GM23338 (cell line): ENCODE results near the gene FUT6. TPM values are rescaled to one million over a fixed set of nuclear protein-coding genes. Genes with fewer than 3 reads are reported as not detected.

Source experiments
- ATAC-seq: fragments of 200-7000 bp; cut with Tn5 transposase; 3 replicates; pipeline ENCODE4 v1.9.1; 2020
- DNase-seq: peaks from one replicate; pipeline ENCODE4 v3.0.0-alpha.2; 2015; ENCODE audit warnings: low spot score
- H2AFZ ChIP-seq: fragments of 200-600 bp; sonication (generic); 2 replicates; pipeline ENCODE4 v1.8.0; 2016; ENCODE audit warnings: antibody characterized with exemption, mild to moderate bottlenecking, moderate library complexity
- H3F3A ChIP-seq: fragments of 200-600 bp; sonication (generic); replicated peaks from 2 replicates; pipeline ENCODE4 v1.8.0; 2017; ENCODE audit warnings: antibody characterized with exemption, mixed run types, low read depth
- H3K27ac ChIP-seq: fragments of 200-600 bp; sonication (generic); 2 replicates; pipeline ENCODE4 v1.6.1; 2016; ENCODE audit warnings: low read depth
- H3K27me3 ChIP-seq: fragments of 200-600 bp; sonication (generic); 2 replicates; pipeline ENCODE4 v1.8.0; 2016; ENCODE audit warnings: mild to moderate bottlenecking, mixed run types, moderate library complexity; ENCODE audit not compliant: insufficient read depth
- H3K36me3 ChIP-seq: fragments of 200-600 bp; sonication (generic); 2 replicates; pipeline ENCODE4 v1.8.0; 2016; ENCODE audit warnings: mild to moderate bottlenecking; ENCODE audit not compliant: insufficient read depth
- H3K4me1 ChIP-seq: fragments of 200-600 bp; sonication (generic); 2 replicates; pipeline ENCODE4 v1.8.0; 2016; ENCODE audit warnings: mild to moderate bottlenecking, moderate library complexity; ENCODE audit not compliant: insufficient read depth
- H3K4me2 ChIP-seq: fragments of 200-600 bp; sonication (generic); 2 replicates; pipeline ENCODE4 v1.7.1; 2017; ENCODE audit warnings: mixed run types
- H3K4me3 ChIP-seq: fragments of 200-600 bp; sonication (generic); 2 replicates; pipeline ENCODE4 v1.6.1; 2016; ENCODE audit warnings: mixed run types
- H3K79me2 ChIP-seq: fragments of 200-600 bp; sonication (generic); replicated peaks from 2 replicates; pipeline ENCODE4 v1.8.0; 2017; ENCODE audit warnings: mild to moderate bottlenecking; ENCODE audit not compliant: insufficient read depth
- H3K9me2 ChIP-seq: fragments of 200-600 bp; sonication (generic); 2 replicates; pipeline ENCODE4 v1.8.0; 2017; ENCODE audit not compliant: insufficient read depth
- H4K20me1 ChIP-seq: fragments of 200-600 bp; sonication (generic); replicated peaks from 2 replicates; pipeline ENCODE4 v1.8.0; 2017; ENCODE audit warnings: mild to moderate bottlenecking; ENCODE audit not compliant: insufficient read depth
- H3K27ac Mint-ChIP-seq: 2 replicates; pipeline ENCODE4 v1.8.0; 2020; ENCODE audit warnings: inconsistent platforms, mild to moderate bottlenecking, moderate library complexity, mixed read lengths
- H3K27me3 Mint-ChIP-seq: 3 replicates; pipeline ENCODE4 v1.8.0; 2022; ENCODE audit warnings: low read depth, mild to moderate bottlenecking, moderate library complexity, mixed read lengths, inconsistent platforms; ENCODE audit not compliant: insufficient read depth, poor library complexity
- H3K36me3 Mint-ChIP-seq: 3 replicates; pipeline ENCODE4 v1.8.0; 2021; ENCODE audit warnings: low read depth, mild to moderate bottlenecking, inconsistent platforms, moderate library complexity, mixed read lengths
- H3K4me1 Mint-ChIP-seq: 3 replicates; pipeline ENCODE4 v1.8.0; 2020; ENCODE audit warnings: mild to moderate bottlenecking, inconsistent platforms, mixed read lengths
- H3K4me3 Mint-ChIP-seq: 3 replicates; pipeline ENCODE4 v1.8.0; 2021; ENCODE audit warnings: moderate library complexity, mild to moderate bottlenecking, inconsistent platforms, mixed read lengths
- H3K9me3 Mint-ChIP-seq: 3 replicates; pipeline ENCODE4 v1.8.0; 2020; ENCODE audit warnings: moderate library complexity, mild to moderate bottlenecking, inconsistent platforms, mixed read lengths
- CREB1 ChIP-seq: fragments of 250-450 bp; sonication (Bioruptor Pico); IDR thresholded peaks from 2 replicates; pipeline ENCODE4 v1.5.0; 2020; ENCODE audit warnings: low read depth, mild to moderate bottlenecking, moderate library complexity
- JUNB ChIP-seq: IDR thresholded peaks from one replicate; pipeline ENCODE4 v1.6.1; 2016; ENCODE audit warnings: antibody characterized with exemption; ENCODE audit not compliant: unreplicated experiment
- NANOG ChIP-seq: IDR thresholded peaks from 2 replicates; pipeline ENCODE4 v1.6.1; 2016; ENCODE audit warnings: antibody characterized with exemption, borderline replicate concordance
- STAT1 ChIP-seq: IDR thresholded peaks from one replicate; pipeline ENCODE4 v1.6.1; 2016; ENCODE audit warnings: antibody characterized with exemption; ENCODE audit not compliant: unreplicated experiment
- polyA plus RNA-seq: library from polyadenylated mRNA; unstranded; fragments of >200 nt; fragmentation: Nextera tagmentation; extraction: Ambion mirVana; gene quantifications from 2 replicates; pipeline ENCODE4 v1.2.1, GENCODE V29; 2016
- total RNA-seq: library from RNA; depleted of rRNA; stranded (reverse); fragments of >200 nt; shearing (Covaris generic); gene quantifications from 2 replicates; pipeline ENCODE4 v1.2.3, GENCODE V29; 2014
- TF ChIP-seq, protein P1 (sequence below), 2 experiments: fragments of 200-600 bp in 1 of 2; sonication (generic) in 1 of 2; conservative IDR thresholded peaks; 2 replicates each; pipeline versions ENCODE4 v1.5.1 to v1.6.1; 2016 to 2017; ENCODE audit warnings: antibody characterized with exemption in 2 of 2, low read depth in 2 of 2, mild to moderate bottlenecking in 2 of 2, moderate library complexity in 1 of 2
- TF ChIP-seq, protein P2 (sequence below): IDR thresholded peaks from one replicate; pipeline ENCODE4 v1.6.1; 2018; ENCODE audit warnings: antibody characterized with exemption; ENCODE audit not compliant: unreplicated experiment

FUT6 gene
- total and polyA plus RNA-seq, 2 experiments from 2014 or later: not detected

DNA sequence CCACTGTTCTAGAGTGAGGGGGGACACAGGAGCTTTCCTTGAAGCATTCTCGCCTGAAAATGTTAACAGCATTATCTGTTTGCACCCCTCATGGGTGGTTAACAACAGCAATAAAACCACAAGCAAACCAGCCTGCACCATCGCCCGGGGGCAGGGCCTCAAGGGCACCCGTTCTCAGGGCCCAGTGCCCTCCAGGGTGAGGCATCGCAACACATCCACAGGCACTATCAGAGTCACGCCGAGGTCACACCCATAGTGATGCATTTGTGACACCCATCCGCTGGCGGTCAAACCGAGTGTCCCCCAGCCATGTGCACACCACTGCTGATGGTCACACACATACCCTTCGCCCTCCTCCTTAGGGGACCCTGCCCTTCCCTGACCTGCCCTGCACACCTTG lies 26.3 kb upstream of the FUT6 start:
- no peak for DNase-seq
- H3K9me3 Mint-ChIP-seq: peaks cover 3% of the 10 kb centered on the region; the same call in 1 of the 3 replicates
- H3K36me3 Mint-ChIP-seq: no peaks in the 10 kb centered on the region; the same call in 2 of the 3 replicates
- H3F3A ChIP-seq: no peaks in the 10 kb centered on the region
- H3K27ac ChIP-seq: no peak overlapping the region
- H3K27ac Mint-ChIP-seq: no peak overlapping the region
- no peak overlapping the region for H3K4me3 Mint-ChIP-seq
- H3K4me2 ChIP-seq: no peak overlapping the region
- no peaks in the 10 kb centered on the region for H3K27me3 ChIP-seq
- no peaks in the 10 kb centered on the region for H3K4me1 Mint-ChIP-seq
- H3K9me2 ChIP-seq: no peaks in the 10 kb centered on the region
- H2AFZ ChIP-seq: no peak overlapping the region
- no peak overlapping the region for H3K4me3 ChIP-seq
- H3K4me1 ChIP-seq: no peaks in the 10 kb centered on the region
- H4K20me1 ChIP-seq: no peaks in the 10 kb centered on the region
- no peaks in the 10 kb centered on the region for H3K79me2 ChIP-seq
- ATAC-seq: no peak
- H3K36me3 ChIP-seq: no peaks in the 10 kb centered on the region
- TF ChIP-seq, protein P1, sequence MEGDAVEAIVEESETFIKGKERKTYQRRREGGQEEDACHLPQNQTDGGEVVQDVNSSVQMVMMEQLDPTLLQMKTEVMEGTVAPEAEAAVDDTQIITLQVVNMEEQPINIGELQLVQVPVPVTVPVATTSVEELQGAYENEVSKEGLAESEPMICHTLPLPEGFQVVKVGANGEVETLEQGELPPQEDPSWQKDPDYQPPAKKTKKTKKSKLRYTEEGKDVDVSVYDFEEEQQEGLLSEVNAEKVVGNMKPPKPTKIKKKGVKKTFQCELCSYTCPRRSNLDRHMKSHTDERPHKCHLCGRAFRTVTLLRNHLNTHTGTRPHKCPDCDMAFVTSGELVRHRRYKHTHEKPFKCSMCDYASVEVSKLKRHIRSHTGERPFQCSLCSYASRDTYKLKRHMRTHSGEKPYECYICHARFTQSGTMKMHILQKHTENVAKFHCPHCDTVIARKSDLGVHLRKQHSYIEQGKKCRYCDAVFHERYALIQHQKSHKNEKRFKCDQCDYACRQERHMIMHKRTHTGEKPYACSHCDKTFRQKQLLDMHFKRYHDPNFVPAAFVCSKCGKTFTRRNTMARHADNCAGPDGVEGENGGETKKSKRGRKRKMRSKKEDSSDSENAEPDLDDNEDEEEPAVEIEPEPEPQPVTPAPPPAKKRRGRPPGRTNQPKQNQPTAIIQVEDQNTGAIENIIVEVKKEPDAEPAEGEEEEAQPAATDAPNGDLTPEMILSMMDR (conservative IDR thresholded peaks at IDR 0.05; ENCODE audit: low read depth in 2 of 2): no peak
- TF ChIP-seq, protein P2, sequence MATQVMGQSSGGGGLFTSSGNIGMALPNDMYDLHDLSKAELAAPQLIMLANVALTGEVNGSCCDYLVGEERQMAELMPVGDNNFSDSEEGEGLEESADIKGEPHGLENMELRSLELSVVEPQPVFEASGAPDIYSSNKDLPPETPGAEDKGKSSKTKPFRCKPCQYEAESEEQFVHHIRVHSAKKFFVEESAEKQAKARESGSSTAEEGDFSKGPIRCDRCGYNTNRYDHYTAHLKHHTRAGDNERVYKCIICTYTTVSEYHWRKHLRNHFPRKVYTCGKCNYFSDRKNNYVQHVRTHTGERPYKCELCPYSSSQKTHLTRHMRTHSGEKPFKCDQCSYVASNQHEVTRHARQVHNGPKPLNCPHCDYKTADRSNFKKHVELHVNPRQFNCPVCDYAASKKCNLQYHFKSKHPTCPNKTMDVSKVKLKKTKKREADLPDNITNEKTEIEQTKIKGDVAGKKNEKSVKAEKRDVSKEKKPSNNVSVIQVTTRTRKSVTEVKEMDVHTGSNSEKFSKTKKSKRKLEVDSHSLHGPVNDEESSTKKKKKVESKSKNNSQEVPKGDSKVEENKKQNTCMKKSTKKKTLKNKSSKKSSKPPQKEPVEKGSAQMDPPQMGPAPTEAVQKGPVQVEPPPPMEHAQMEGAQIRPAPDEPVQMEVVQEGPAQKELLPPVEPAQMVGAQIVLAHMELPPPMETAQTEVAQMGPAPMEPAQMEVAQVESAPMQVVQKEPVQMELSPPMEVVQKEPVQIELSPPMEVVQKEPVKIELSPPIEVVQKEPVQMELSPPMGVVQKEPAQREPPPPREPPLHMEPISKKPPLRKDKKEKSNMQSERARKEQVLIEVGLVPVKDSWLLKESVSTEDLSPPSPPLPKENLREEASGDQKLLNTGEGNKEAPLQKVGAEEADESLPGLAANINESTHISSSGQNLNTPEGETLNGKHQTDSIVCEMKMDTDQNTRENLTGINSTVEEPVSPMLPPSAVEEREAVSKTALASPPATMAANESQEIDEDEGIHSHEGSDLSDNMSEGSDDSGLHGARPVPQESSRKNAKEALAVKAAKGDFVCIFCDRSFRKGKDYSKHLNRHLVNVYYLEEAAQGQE: no peak
- no peak for TF ChIP-seq NANOG
- no peak for TF ChIP-seq STAT1
- no peak for TF ChIP-seq CREB1 (CRISPR knock-in tag)
- H3K27me3 Mint-ChIP-seq: peaks cover 15% of the 10 kb centered on the region

DNA sequence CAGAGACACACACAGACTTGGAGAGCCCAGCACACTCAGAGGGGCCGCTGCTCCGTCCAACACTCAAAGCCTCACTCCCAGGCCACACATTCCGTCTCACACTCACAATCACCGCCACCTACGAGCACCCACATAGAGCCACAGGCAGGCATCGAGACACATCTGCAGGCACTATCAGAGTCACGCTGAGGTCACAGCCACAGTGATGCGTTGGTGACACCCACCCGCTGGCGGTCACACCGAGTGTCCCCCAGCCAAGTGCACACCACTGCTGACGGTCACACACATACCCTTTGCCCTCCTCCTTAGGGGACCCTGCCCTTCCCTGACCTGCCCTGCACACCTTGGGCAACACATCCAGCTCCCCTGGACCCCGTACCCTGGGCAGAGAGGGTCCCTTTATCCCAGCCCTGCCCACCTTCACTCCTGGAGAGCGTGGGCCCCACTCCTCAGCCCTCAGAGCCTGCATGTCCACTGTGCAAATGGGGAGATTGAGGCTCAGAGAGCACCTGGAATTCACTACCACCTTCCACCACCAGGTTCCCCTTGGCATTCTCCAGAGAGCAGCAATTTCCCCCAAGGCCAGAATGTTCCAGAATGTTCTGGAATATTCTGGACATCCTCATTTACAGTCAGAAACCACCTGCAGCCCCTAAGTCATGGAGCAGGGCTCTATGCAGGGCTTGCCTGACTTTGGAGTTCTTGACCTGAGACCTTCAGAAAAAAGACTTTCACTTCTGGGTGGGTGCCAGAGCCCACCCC lies 25.4 kb upstream of the FUT6 start:
- Histone ChIP-seq H4K20me1 (no peaks in the 10 kb centered on the region), H3K4me3 (no peak overlapping the region), H3K4me2 (no peak overlapping the region), H3K79me2 (no peaks in the 10 kb centered on the region), H3F3A (no peaks in the 10 kb centered on the region), H3K27me3 (no peaks in the 10 kb centered on the region), H3K4me1 (no peaks in the 10 kb centered on the region), H3K9me2 (no peaks in the 10 kb centered on the region), H3K36me3 (no peaks in the 10 kb centered on the region), H3K27ac (no peak overlapping the region), H2AFZ (no peak overlapping the region)
- Mint-ChIP-seq H3K9me3 (peaks cover 3% of the 10 kb centered on the region; the same call in 1 of the 3 replicates), H3K27me3 (peaks cover 13% of the 10 kb centered on the region), H3K4me3 (no peak overlapping the region), H3K36me3 (no peaks in the 10 kb centered on the region; the same call in 2 of the 3 replicates), H3K4me1 (no peaks in the 10 kb centered on the region), H3K27ac (peak overlapping the region; percentile 78; the same call in 1 of the 2 replicates)
- TF ChIP-seq, protein P1 (conservative IDR thresholded peaks at IDR 0.05; ENCODE audit: low read depth in 2 of 2): 0 out of 4 replicates have a peak, but pooled peaks of 1 of the 2 experiments have one; percentile 29
- no peak for TF ChIP-seq JUNB
- peak; percentile 38; the same call in 2 of the 3 replicates for ATAC-seq
- DNase-seq: peak; percentile 28
